GM18520 (cell line): ENCODE data around the gene GBP7.
"Not testable (repeated sequence)": the region's sequence is repeated elsewhere in the genome, so short reads cannot be mapped to it uniquely, and the experiment has no call there.

Experiments used
- ATAC-seq: cut with Tn5 transposase; IDR thresholded peaks from one replicate; pipeline ENCODE4 v1.9.1; 2021; ENCODE audit not compliant: unreplicated experiment

Gene GBP7

DNA sequence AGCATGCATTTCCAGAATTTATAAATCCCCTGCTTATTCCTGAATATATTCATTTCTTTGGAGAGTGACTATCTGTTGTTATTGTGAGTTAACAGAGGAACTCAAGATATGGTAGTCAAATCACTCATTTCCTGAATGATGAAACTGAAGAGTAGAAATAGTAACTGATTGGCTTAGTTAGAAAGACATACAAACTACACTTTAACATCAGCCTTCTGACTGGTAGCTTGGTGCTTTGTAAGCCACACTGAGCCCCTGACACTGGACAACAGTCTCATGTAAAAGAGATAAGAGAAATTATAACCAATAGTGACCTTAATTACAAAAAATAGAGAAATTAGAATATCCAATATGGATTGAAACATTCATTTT is 4.8 kb downstream of the GBP7 start:
- no peak for ATAC-seq

DNA sequence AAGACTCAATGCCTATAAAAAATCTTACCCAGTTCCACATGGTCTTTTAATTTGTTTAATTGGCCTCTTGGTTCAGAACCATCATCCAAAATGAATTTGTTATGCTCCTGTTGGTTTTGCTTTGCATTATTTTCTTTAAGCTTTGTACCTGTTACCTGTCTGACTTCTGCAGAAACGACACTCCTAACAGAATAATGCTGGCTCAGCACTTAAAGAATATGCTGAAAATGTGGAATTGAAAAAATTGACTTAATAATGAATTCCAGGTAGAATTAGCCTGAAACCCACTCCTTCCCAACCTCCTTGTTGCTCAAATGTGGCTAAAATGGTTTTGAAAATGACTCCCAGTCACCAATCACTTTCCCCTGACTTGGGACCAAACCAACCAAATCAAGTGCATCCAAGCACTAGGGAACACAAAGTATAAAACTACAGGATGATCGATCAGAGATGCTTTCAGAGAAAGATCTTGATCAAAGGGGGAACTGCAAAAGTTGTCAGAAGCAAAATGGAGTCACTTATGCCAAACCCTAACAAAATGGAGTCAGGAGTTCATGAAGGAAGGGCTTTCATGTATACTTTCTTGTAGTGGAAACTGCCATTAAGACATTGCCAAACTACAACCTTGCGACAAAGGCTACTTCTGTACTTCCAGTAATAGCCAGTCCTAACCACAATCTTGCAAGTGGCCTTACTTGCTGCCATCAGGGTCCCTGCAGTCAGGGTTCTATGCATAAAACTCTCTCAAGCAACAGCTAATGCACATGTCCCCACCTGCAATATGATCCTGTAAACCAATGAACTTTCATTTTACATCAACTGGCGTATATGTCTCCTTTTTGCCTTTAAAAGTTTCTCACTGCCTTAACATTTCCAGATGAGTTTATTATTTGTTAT is 5.4 kb downstream of the GBP7 start:
- no peak for ATAC-seq

DNA sequence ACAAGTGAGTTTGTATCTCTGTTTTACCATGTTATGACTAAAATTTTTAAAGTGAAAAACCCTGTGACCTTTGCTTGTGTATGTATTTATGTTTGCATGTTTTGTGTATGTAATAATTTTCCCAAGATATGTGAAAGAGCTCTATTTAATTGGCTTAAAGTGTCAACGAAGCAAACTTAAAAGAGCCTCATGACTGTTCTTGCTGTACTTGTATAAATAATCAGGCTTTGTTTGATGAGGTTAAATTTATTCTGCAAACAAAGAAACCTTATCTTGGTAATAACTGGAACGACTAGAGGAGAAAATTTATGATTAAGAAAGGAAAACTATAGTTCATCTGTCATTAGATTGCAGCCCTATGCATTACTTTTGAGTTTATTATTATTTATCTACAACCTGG is 6.6 kb downstream of the GBP7 start:
- no peak for ATAC-seq

GRCh38 chr1:89167590-89168230 is 8.1 kb downstream of the GBP7 start:
- no peak for ATAC-seq

GRCh38 chr1:89166705-89167104 is 9.1 kb downstream of the GBP7 start:
- no peak for ATAC-seq

DNA sequence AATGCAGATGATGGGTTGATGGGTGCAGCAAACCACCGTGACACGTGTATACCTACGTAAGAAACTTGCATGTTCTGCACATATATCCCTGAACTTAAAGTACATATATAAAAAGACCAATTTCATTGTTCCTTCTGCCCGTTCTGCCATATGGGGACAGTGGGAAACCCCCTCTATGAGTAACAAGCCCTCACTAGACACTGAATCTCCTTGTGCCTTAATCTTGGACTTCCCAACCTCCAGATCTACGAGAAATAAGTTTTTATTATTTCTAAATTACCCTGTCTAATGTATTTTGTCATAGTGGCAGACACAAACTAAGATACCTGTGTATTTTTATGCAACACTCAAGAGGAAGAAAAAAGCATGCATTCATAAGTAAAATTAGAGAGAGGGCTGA is 10.0 kb downstream of the GBP7 start:
- ATAC-seq: no peak

DNA sequence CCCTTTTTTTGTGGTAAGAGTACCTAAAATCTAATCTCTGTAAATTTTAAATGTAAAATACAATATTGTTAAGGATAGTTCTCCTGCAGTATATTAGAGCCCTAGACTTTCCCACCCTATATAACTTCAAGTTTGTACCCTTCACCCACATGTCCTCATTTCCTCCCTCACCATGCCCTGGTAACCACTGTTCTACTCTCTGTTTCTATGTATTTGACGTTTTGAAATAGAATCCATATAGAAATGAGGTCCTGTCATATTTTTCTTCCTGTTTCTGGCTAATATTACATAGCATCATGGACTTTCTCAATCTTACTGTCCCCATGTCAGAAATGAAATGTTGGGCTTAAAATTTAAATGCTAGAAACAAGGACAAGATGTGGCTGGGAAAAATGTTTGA is 24.8 kb downstream of the GBP7 start:
- ATAC-seq: no peak

- no peak for ATAC-seq
These were observed 25.8 kb downstream of the GBP7 start for GRCh38 chr1:89149976-89150375.

- no peak for ATAC-seq
These were observed 26.6 kb downstream of the GBP7 start for GRCh38 chr1:89149229-89149628.

DNA sequence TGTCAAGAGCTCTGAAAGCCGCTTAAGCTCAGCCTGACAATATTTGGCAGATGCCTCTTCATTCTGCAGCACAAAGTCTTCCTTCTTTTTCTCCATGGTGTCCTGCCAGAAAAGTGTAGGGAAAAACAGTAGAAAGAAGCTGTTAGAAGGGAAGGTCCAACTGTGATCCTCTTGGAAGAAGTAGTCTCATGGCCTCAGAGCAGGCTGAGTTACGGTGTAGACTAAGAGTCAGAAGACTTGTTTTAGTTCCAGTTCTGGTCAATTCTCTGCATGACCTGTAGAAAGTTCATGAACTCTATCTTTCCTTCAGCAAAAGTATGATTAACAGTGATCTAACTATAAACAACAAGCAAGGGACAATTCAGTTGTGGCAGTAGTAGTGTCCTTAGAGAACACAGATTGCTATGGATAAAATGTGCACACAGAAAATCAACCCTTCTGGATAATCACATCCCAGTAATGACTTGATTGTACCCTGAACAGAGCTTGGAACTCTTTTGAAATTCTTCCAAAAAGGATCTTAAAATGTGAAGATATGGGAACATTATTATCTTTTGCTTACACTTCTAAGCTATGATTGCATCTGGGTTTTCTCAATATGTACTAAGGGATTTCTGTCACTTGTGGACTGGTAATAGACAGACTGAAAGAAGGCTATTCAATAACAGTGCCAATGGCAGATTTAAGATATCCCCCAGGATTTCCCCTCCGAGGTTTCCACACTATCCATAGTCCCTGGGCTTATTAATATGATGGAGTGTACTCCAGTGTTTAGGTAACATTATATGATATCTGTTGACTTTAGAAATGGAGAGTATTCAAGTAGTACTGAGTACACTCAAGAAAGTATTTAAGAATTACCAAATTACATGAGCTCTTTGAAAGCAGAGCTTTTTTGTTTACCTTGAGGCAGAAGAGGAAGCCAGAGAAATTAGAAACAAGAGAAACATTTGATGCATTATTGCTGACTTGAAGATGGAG is 27.8 kb downstream of the GBP7 start:
- ATAC-seq: no peak

DNA sequence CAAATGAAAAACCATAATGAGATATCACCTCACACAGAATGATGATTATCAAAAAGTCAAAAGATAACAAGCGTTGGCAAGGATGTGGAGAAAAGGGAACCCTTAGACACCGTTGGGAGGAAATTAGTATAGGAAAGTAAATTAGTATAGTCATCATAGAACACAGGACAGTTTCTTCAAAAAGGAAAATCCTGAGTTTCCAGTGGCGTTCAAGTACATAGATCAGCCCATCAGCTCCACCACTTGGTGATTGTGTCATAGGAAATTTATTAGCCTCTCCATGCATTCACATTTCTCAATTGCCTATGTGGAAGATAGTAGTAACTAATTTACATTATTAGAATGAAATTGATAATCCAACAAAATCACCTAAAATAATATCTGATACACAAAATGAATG is 29.1 kb downstream of the GBP7 start:
- no peak for ATAC-seq

- ATAC-seq: no peak
These were observed 32.3 kb downstream of the GBP7 start for GRCh38 chr1:89143484-89143883.

DNA sequence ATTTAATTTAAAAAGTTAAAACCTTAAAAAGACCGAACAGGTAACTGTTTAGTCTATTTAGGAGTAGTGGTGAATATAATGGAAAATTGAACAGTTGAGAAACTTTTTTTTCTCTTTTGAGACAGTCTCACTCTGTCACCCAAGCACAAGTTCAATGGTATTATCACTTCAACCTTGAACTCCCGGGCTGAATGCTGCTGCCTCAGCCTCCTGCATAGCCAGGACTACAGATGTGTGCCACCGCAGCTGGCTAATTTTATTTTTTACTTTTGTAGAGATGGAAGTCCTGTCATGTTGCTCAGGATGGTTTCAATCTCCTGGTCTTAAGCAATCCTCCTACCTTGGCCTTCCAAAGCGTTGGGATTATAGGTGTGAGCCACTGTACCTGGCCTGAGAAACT is 33.6 kb downstream of the GBP7 start:
- no peak for ATAC-seq

DNA sequence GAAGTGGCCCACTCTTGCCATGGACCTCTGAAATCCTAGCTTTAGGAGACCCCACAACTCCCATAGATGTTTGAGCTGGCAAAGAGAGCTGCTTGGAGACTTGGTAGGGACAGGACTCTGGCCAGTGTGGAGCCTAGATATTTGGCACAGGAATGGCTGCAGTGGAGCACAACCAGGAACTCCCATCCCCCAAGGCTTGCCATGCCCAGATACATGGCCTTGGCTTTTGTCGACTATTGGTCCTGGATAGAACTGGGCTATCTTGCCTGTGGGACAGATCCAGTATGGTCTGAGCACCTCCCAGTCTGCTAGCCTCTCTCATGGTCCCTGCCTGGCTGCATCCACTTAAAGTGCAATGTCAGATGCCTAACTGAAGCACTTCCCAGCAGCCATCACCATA is 42.1 kb downstream of the GBP7 start:
- ATAC-seq: no peak

DNA sequence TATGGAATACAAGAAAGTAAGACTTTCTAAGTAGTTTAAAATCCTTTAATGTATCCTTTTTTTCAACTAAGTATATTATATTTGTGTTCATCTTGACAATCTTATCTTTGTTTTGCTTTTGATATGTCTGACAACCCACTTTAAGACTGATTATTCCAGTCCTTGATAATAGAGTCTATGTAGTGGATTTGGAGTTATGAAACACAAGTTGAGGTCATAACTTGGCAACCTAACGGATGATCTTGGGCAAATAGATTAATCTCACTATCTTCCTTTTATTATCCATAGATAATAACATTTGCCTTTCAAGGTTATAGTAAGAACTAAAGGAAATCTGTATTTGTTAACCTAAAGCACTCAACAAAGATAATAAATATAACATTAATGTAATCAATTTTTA is 45.1 kb downstream of the GBP7 start:
- no peak for ATAC-seq

GRCh38 chr1:89129911-89130310 is 45.9 kb downstream of the GBP7 start:
- no peak for ATAC-seq

DNA sequence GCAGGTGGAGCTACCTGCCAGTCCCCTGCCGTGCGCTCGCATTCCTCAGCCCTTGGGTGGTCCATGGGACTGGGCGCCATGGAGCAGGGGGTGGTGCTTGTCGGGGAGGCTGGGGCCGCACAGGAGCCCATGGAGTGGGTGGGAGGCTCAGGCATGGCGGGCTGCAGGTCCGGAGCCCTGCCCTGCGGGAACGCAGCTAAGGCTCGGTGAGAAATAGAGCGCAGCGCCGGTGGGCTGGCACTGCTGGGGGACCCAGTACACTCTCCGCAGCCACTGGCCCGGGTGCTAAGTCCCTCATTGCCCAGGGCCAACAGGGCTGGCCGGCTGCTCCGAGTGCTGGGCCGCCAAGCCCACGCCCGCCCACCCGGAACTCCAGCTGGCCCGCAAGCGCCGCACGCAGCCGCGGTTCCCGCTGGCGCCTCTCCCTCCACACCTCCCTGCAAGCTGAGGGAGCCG is 47.8 kb downstream of the GBP7 start:
- not testable (repeated sequence) for ATAC-seq

DNA sequence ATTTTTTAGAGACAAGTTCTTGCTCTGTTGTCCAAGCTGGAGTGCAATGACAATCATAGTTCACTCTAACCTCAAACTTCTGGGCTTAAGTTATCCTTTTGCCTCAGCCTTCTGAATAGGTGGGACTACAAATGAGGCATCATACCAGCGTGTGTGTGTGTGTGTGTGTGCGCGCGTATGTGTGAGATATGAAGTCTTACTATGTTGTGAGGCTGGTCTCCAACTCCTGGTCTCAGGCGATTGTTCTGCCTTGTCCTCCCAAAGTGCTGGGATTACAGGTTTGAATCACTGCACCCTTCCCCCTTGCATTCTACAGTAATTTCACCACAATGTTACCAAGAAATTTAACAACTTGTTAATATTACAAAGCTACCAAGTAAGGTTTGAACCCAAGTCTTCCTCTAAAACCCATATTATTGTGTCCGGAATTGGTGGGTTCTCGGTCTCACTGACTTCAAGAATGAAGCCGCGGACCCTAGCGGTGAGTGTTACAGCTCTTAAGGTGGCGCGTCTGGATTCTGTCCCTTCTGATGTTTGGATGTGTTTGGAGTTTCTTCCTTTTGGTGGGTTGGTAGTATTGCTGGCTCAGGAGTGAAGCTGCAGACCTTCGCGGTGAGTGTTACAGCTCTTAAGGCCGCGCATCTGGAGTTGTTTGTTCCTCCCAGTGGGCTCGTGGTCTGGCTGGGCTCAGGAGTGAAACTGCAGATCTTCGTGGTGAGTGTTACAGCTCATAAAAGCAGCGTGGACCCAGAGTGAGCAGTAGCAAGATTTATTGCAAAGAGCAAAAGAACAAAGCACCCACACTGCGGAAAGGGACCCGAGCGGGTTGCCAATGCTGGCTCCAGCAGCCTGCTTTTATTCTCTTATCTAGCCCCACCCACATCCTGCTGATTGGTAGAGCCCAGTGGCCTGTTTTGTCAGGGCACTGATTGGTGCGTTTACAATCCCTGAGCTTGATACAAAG is 48.9 kb downstream of the GBP7 start:
- not testable (repeated sequence) for ATAC-seq

DNA sequence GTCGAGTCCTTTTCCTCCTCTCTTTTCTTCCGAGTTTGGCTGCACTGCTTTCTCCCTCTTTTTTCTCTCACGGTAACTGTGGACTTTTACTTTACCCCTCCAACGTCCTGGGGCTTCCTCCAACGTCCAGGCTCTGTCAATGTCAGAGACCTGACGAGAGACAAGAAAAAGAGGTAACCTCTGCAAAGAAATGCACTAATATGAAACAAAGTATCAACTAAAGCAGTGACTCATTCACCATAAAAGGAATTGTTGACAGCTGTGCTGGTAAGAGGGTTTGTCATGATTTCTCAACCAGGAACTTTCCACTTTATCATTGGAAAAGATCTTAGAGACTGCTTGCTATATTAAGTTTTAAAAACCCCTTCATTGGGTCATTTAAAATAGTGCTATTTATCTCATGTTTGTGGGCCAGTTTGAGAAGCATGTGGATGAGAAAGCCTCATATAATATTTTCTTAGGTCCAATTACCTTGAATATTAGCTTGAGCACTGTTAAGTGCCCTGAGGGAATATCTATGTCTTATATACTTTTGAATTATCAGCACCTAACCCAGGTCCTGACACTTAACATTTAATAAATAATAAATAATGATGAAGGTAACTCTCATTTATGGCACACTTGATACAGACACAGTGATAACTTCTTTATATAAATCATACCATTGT is 49.8 kb downstream of the GBP7 start, which contains the start of gene GBP2:
Gene GBP2 (minus strand): TSS at position 202 of the 668 bp plus-strand sequence. CDS start 4,148 bp downstream, outside the sequence.
- ATAC-seq: peak; percentile 80
